Vagina (tissue), 2 donors: ENCODE measurements around the gene TAB2. TPM values are rescaled to one million over a fixed set of nuclear protein-coding genes. Genes with fewer than 3 reads are reported as not detected.

Experiments used
- DNase-seq, 2 donors: peaks; one replicate each; pipeline ENCODE4 v3.0.0-alpha.2; 2017; ENCODE audit errors: extremely low spot score in 2 of 2
- H3K27ac ChIP-seq: fragments of 200-600 bp; sonication (generic); one replicate; pipeline ENCODE4 v1.5.1; 2019
- H3K27me3 ChIP-seq: fragments of 200-600 bp; sonication (generic); one replicate; pipeline ENCODE4 v1.5.1; 2019
- H3K36me3 ChIP-seq, 2 donors: fragments of 200-600 bp; sonication (generic); one replicate each; pipeline ENCODE4 v1.5.1; 2017 to 2019
- H3K4me1 ChIP-seq: fragments of 200-600 bp; sonication (generic); one replicate; pipeline ENCODE4 v1.5.1; 2019
- H3K4me3 ChIP-seq, 2 donors: fragments of 200-600 bp; sonication (generic); 1 replicate in 1 of 2; 2 replicates in 1 of 2; pipeline ENCODE4 v1.5.1; 2016 to 2019
- H3K9me3 ChIP-seq: fragments of 200-600 bp; sonication (generic); one replicate; pipeline ENCODE4 v1.5.1; 2019
- POLR2A ChIP-seq, 2 donors: fragments of 450-650 bp; IDR thresholded peaks; one replicate each; pipeline ENCODE4 v1.6.1; 2017; ENCODE audit warnings: antibody characterized with exemption in 2 of 2, mild to moderate bottlenecking in 2 of 2, moderate library complexity in 2 of 2
- POLR2AphosphoS5 ChIP-seq, 2 donors: sonication (generic); formaldehyde crosslinking; IDR thresholded peaks; one replicate each; pipeline ENCODE4 v1.9.0; 2017; ENCODE audit warnings: antibody characterized with exemption in 2 of 2, mild to moderate bottlenecking in 2 of 2, low read depth in 1 of 2; ENCODE audit not compliant: insufficient read depth in 1 of 2
- intact Hi-C: fragments of 100-400 bp; cut with DNase I; formaldehyde crosslinking; loops from one replicate; pipeline ENCODE4 v1.15.1; 2023
- total RNA-seq: library from RNA; depleted of rRNA; stranded (reverse); fragments of >200 nt; gene quantifications from one replicate; pipeline ENCODE4 v1.2.3, GENCODE V29; 2016
- TF ChIP-seq, protein P1 (sequence below), 3 experiments: fragments of 450-650 bp in 2 of 3; fragments of 200-600 bp in 1 of 3; sonication (generic) in 1 of 3; IDR thresholded peaks; one replicate each; pipeline ENCODE4 v1.5.1; 2017 to 2019; ENCODE audit warnings: antibody characterized with exemption in 3 of 3, mild to moderate bottlenecking in 2 of 3, moderate library complexity in 2 of 3

The TAB2 gene
- total RNA-seq, 1 donor from 2014 or later, result 80.5 TPM

DNA sequence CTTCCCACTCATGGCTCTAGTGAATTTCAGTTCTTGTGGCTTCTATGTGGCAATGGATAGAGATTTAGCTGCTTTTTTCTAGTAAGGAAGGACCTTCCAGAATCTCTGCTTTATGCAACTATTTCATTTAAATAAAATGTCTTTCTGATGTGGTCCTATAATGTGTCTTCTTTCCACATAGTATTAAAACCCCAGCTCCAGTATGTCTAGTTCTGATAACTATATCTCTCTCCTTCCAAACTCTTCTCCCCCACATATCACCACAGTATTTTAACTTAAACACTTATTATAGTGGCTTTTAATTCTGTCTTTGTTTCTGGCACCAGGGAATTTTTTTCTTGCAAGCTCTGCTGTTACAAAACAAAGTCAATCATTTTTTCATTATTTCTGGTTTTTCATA, 41.9 kb downstream of the TAB2 start:
- peaks cover 14% of the 10 kb centered on the region for H3K4me1 ChIP-seq
- no peak for DNase-seq
- no peaks in the 10 kb centered on the region for H3K36me3 ChIP-seq
- no peaks in the 10 kb centered on the region for H3K27me3 ChIP-seq
- intact Hi-C loops, result no loop called here
- H3K27ac ChIP-seq, result no peak overlapping the region
- TF ChIP-seq POLR2A (IDR thresholded peaks at IDR 0.05) (no peak), POLR2AphosphoS5 (IDR thresholded peaks at IDR 0.05; ENCODE audit: insufficient read depth in 1 of 2, low read depth in 1 of 2) (no peak)
- TF ChIP-seq, protein P1, sequence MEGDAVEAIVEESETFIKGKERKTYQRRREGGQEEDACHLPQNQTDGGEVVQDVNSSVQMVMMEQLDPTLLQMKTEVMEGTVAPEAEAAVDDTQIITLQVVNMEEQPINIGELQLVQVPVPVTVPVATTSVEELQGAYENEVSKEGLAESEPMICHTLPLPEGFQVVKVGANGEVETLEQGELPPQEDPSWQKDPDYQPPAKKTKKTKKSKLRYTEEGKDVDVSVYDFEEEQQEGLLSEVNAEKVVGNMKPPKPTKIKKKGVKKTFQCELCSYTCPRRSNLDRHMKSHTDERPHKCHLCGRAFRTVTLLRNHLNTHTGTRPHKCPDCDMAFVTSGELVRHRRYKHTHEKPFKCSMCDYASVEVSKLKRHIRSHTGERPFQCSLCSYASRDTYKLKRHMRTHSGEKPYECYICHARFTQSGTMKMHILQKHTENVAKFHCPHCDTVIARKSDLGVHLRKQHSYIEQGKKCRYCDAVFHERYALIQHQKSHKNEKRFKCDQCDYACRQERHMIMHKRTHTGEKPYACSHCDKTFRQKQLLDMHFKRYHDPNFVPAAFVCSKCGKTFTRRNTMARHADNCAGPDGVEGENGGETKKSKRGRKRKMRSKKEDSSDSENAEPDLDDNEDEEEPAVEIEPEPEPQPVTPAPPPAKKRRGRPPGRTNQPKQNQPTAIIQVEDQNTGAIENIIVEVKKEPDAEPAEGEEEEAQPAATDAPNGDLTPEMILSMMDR (IDR thresholded peaks at IDR 0.05), result no peak
- H3K9me3 ChIP-seq, result no peaks in the 10 kb centered on the region
- H3K4me3 ChIP-seq, result no peak overlapping the region

DNA sequence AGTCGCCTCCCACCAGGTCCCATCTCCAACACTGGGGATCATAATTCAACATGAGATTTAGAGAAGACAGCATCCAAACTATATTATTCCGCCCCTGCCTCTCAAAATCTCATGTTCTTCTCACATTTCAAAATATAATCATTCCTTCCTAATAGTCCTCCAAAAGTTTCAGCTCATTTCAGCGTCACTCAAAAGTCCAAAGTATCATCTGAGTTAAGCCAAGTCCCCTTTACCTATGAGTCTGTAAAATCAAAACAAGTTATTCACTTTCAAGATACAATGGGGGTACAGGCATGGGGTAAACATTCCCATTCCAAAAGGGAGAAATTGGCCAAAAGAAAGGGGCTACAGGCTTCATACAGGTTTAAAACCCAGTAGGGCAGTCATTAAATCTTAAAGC, 43.0 kb downstream of the TAB2 start:
- Histone ChIP-seq H3K4me3 (no peak overlapping the region), H3K27me3 (no peaks in the 10 kb centered on the region), H3K4me1 (peaks cover 24% of the 10 kb centered on the region), H3K27ac (no peak overlapping the region), H3K36me3 (no peaks in the 10 kb centered on the region), H3K9me3 (no peaks in the 10 kb centered on the region)
- intact Hi-C loops, result no loop called here
- TF ChIP-seq, protein P1 (IDR thresholded peaks at IDR 0.05), result no peak
- TF ChIP-seq POLR2AphosphoS5 (IDR thresholded peaks at IDR 0.05; ENCODE audit: insufficient read depth in 1 of 2, low read depth in 1 of 2), result no peak
- TF ChIP-seq POLR2A (IDR thresholded peaks at IDR 0.05), result no peak
- no peak for DNase-seq

DNA sequence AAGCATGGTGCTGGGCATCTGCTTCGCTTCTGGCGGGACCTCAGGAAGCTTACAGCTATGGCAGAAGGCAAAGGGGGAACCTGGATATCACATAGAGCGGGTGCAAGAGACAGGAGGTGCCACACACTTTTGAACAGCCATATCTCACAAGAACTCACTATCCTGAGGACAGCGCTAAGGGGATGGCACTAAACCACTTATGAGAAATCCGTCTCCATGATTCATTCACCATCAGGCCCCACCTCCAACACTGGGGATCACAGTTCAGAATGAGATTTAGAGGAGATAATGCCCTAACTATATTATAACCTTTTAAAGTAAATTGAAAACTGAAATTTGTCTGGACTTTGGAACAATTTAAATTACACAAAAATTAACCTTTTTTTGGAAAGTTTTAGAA, 44.8 kb downstream of the TAB2 start:
- TF ChIP-seq, protein P1 (IDR thresholded peaks at IDR 0.05), result no peak
- no peak for TF ChIP-seq POLR2A (IDR thresholded peaks at IDR 0.05)
- no peak for TF ChIP-seq POLR2AphosphoS5 (IDR thresholded peaks at IDR 0.05; ENCODE audit: insufficient read depth in 1 of 2, low read depth in 1 of 2)
- H3K36me3 ChIP-seq, result no peaks in the 10 kb centered on the region
- H3K9me3 ChIP-seq, result no peaks in the 10 kb centered on the region
- H3K27ac ChIP-seq, result no peak overlapping the region
- DNase-seq, result no peak
- no peaks in the 10 kb centered on the region for H3K27me3 ChIP-seq
- H3K4me1 ChIP-seq, result peaks cover 34% of the 10 kb centered on the region
- no peak overlapping the region for H3K4me3 ChIP-seq
- intact Hi-C loops, result no loop called here

DNA sequence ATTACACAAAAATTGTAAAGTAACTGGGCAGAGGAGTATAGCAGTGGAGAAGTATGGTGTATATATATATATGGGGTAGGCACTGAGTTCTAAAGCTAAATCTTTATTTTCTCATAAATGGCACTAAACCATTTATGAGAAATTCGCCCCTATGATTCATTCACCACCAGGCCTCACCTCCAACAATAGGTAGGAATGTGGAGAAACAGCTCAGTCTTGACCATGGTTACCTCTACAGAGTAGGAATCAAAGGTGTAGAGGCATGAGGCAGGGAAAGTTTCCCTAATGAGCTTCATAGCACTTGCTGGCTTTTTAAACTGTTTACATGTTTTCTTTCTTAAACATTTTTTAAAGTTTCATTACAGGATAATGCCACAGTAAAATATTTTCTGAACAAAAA, 45.6 kb downstream of the TAB2 start:
- DNase-seq, result no peak
- no peaks in the 10 kb centered on the region for H3K27me3 ChIP-seq
- no peak overlapping the region for H3K4me3 ChIP-seq
- no peaks in the 10 kb centered on the region for H3K36me3 ChIP-seq
- H3K27ac ChIP-seq, result no peak overlapping the region
- intact Hi-C loops, result no loop called here
- TF ChIP-seq POLR2A (IDR thresholded peaks at IDR 0.05), result no peak
- TF ChIP-seq, protein P1 (IDR thresholded peaks at IDR 0.05), result no peak
- no peak for TF ChIP-seq POLR2AphosphoS5 (IDR thresholded peaks at IDR 0.05; ENCODE audit: insufficient read depth in 1 of 2, low read depth in 1 of 2)
- no peaks in the 10 kb centered on the region for H3K9me3 ChIP-seq
- H3K4me1 ChIP-seq, result peaks cover 30% of the 10 kb centered on the region

DNA sequence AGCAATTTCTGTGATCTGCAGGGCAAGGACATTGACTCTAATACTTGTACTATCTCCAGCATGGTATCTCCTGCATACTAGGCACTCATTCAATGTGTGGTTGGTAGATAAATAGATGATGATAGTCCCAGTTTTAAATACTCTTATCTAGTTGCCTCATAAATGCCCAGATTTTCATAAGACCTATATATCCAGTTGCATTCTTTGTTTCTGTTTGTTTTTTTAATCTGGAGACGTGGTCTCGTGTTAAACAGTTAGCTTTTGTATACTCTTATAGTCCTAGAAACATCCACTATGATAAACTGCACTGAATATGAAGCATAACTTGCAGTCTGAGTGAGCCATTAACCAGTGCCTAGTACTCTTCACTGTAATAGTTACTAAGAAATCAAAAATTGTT, 47.0 kb downstream of the TAB2 start:
- H3K27me3 ChIP-seq, result no peaks in the 10 kb centered on the region
- H3K4me1 ChIP-seq, result peaks cover 30% of the 10 kb centered on the region
- no peak for DNase-seq
- no peaks in the 10 kb centered on the region for H3K36me3 ChIP-seq
- H3K4me3 ChIP-seq, result no peak overlapping the region
- H3K27ac ChIP-seq, result no peak overlapping the region
- intact Hi-C loops, result no loop called here
- H3K9me3 ChIP-seq, result no peaks in the 10 kb centered on the region
- TF ChIP-seq POLR2AphosphoS5 (IDR thresholded peaks at IDR 0.05; ENCODE audit: insufficient read depth in 1 of 2, low read depth in 1 of 2) (no peak), POLR2A (IDR thresholded peaks at IDR 0.05) (no peak)
- TF ChIP-seq, protein P1 (IDR thresholded peaks at IDR 0.05), result no peak
